HCT116 (cell line): ENCODE results near the gene AMOTL2. TPM values are rescaled to one million over a fixed set of nuclear protein-coding genes. Genes with fewer than 3 reads are reported as not detected.

ENCODE experiments used
- ATAC-seq: fragments of 200-7000 bp; cut with Tn5 transposase; 2 replicates; pipeline ENCODE4 v1.9.1; 2020; ENCODE audit warnings: mild to moderate bottlenecking, moderate library complexity
- BruUV-seq: library from RNA; stranded (reverse); fragments of 400-500 nt; replicated peaks from 2 replicates; lab custom pipeline; 2021; lab: Mats Ljungman, UMichigan
- CTCF ChIA-PET: fragments of 300-600 bp; sonication (Branson Sonifier 250); formaldehyde crosslinking; loops from one replicate; lab custom pipeline; 2021; ENCODE audit warnings: antibody characterized with exemption; lab: Charles Lee
- POLR2A ChIA-PET: fragments of 300-600, 350-600 bp; sonication (Branson Sonifier 250); formaldehyde crosslinking; loops from one replicate; lab custom pipeline; 2021; ENCODE audit warnings: antibody characterized with exemption; lab: Charles Lee
- RAD21 ChIA-PET, 2 experiments: fragments of 300-600 bp; sonication (Branson Sonifier 250); formaldehyde crosslinking; loops; one replicate each; lab custom pipeline; 2023; ENCODE audit warnings: low total read pairs in 2 of 2; ENCODE audit not compliant: uncharacterized antibody in 2 of 2, unreplicated experiment in 2 of 2, low non-redundant PET in 1 of 2; lab: Charles Lee
- DNase-seq: peaks from one replicate; pipeline ENCODE4 v3.0.0-alpha.2; 2010; ENCODE audit warnings: low read depth, low spot score
- H2AFZ ChIP-seq: fragments of 200-600 bp; shearing (Covaris generic), sonication (generic); 2 replicates; pipeline ENCODE4 v1.6.1; 2017; ENCODE audit warnings: low read depth, mixed run types, mixed read lengths, antibody characterized with exemption, low read length; ENCODE audit not compliant: poor library complexity, severe bottlenecking
- H3K27ac ChIP-seq: 2 replicates; pipeline ENCODE4 v1.5.1; 2012; ENCODE audit warnings: low read depth, low read length
- H3K27me3 ChIP-seq: fragments of 200-600 bp; sonication (generic); 2 replicates; pipeline ENCODE4 v1.6.1; 2016; ENCODE audit warnings: mixed run types, low read length, mixed read lengths; ENCODE audit not compliant: insufficient read depth
- H3K36me3 ChIP-seq, 2 experiments: fragments of 200-500 bp in 1 of 2; fragments of 200-600 bp in 1 of 2; sonication (Bioruptor generic) in 1 of 2; sonication (generic) in 1 of 2; 2 replicates each; pipeline versions ENCODE4 v1.5.1 to v1.6.1; 2014 to 2016; ENCODE audit warnings: low read length in 2 of 2, inconsistent platforms in 1 of 2, mixed read lengths in 1 of 2, mixed run types in 1 of 2; ENCODE audit not compliant: insufficient read depth in 2 of 2, control insufficient read depth in 1 of 2
- H3K4me1 ChIP-seq, 2 experiments: fragments of 200-600 bp in 1 of 2; sonication (generic) in 1 of 2; 2 replicates each; pipeline versions ENCODE4 v1.5.1 to v1.6.1; 2012 to 2017; ENCODE audit warnings: low read length in 2 of 2, inconsistent platforms in 1 of 2, mild to moderate bottlenecking in 1 of 2, mixed read lengths in 1 of 2, mixed run types in 1 of 2, moderate library complexity in 1 of 2; ENCODE audit not compliant: insufficient read depth in 2 of 2, control insufficient read depth in 1 of 2
- H3K4me2 ChIP-seq: fragments of 200-600 bp; sonication (generic); 2 replicates; pipeline ENCODE4 v1.6.1; 2017; ENCODE audit warnings: mixed run types, low read length, mixed read lengths
- H3K4me3 ChIP-seq, 2 experiments: fragments of 200-600 bp in 1 of 2; sonication (generic) in 1 of 2; replicated peaks in 1 of 2; 2 replicates each; pipeline ENCODE4 v1.5.1; 2011 to 2016; ENCODE audit warnings: low read length in 2 of 2, control low read depth in 1 of 2, low read depth in 1 of 2, mild to moderate bottlenecking in 1 of 2, mixed read lengths in 1 of 2, mixed run types in 1 of 2
- H3K79me2 ChIP-seq: fragments of 200-600 bp; sonication (generic); 2 replicates; pipeline ENCODE4 v1.6.1; 2017; ENCODE audit warnings: mild to moderate bottlenecking, mixed run types, low read length, moderate library complexity, mixed read lengths; ENCODE audit not compliant: insufficient read depth
- H3K9ac ChIP-seq: fragments of 200-600 bp; sonication (generic); 2 replicates; pipeline ENCODE4 v1.6.1; 2016; ENCODE audit warnings: low read length, mixed read lengths
- H3K9me2 ChIP-seq: fragments of 200-600 bp; sonication (generic), shearing (Covaris generic); 2 replicates; pipeline ENCODE4 v1.6.1; 2017; ENCODE audit warnings: mixed run types, mild to moderate bottlenecking, moderate library complexity; ENCODE audit not compliant: insufficient read depth
- H3K9me3 ChIP-seq, 2 experiments: fragments of 200-500 bp in 1 of 2; fragments of 200-600 bp in 1 of 2; sonication (Bioruptor generic) in 1 of 2; sonication (generic) in 1 of 2; 2 replicates each; pipeline ENCODE4 v1.6.1; 2014 to 2017; ENCODE audit warnings: low read length in 2 of 2, mixed read lengths in 2 of 2, inconsistent platforms in 1 of 2, low read depth in 1 of 2, mild to moderate bottlenecking in 1 of 2, mixed run types in 1 of 2, moderate library complexity in 1 of 2; ENCODE audit not compliant: control insufficient read depth in 1 of 2, insufficient read depth in 1 of 2
- H4K20me1 ChIP-seq: fragments of 200-600 bp; sonication (generic), shearing (Covaris generic); 2 replicates; pipeline ENCODE4 v1.6.1; 2017; ENCODE audit warnings: mixed run types, mild to moderate bottlenecking, moderate library complexity; ENCODE audit not compliant: insufficient read depth
- CBX3 ChIP-seq: IDR thresholded peaks from 2 replicates; pipeline ENCODE4 v1.6.1; 2012; ENCODE audit warnings: low read depth
- CEBPB ChIP-seq: IDR thresholded peaks from 2 replicates; pipeline ENCODE4 v1.6.1; 2012; ENCODE audit warnings: low read depth
- CTCF ChIP-seq, 3 experiments: fragments of 200-600 bp in 1 of 3; sonication (generic) in 1 of 3; IDR thresholded peaks in 2 of 3; conservative IDR thresholded peaks in 1 of 3; 2 replicates each; pipeline ENCODE4 v1.5.1; 2012 to 2017; ENCODE audit warnings: low read depth in 2 of 3, low read length in 2 of 3, antibody characterized with exemption in 1 of 3, borderline replicate concordance in 1 of 3, control low read depth in 1 of 3, mild to moderate bottlenecking in 1 of 3, mixed read lengths in 1 of 3, mixed run types in 1 of 3, moderate library complexity in 1 of 3; ENCODE audit not compliant: insufficient read depth in 1 of 3
- EGR1 ChIP-seq: IDR thresholded peaks from 2 replicates; pipeline ENCODE4 v1.6.1; 2012; ENCODE audit warnings: low read depth
- EZH2 ChIP-seq: fragments of 200-600 bp; sonication (generic); IDR thresholded peaks from 2 replicates; pipeline ENCODE4 v1.6.1; 2017; ENCODE audit warnings: antibody characterized with exemption, mixed run types
- EZH2phosphoT487 ChIP-seq: fragments of 200-600 bp; IDR thresholded peaks from 2 replicates; pipeline ENCODE4 v1.6.1; 2018; ENCODE audit warnings: antibody characterized with exemption, borderline replicate concordance
- FOSL1 ChIP-seq: IDR thresholded peaks from 2 replicates; pipeline ENCODE4 v1.6.1; 2012; ENCODE audit warnings: low read depth
- JUND ChIP-seq: IDR thresholded peaks from 2 replicates; pipeline ENCODE4 v1.6.1; 2012
- MAX ChIP-seq: IDR thresholded peaks from 2 replicates; pipeline ENCODE4 v1.6.1; 2012
- POLR2A ChIP-seq: IDR thresholded peaks from 2 replicates; pipeline ENCODE4 v1.7.0; 2011; ENCODE audit warnings: borderline replicate concordance; ENCODE audit not compliant: insufficient read depth, insufficient read length; ENCODE audit errors: extremely low read depth
- POLR2AphosphoS5 ChIP-seq: IDR thresholded peaks from 2 replicates; pipeline ENCODE4 v1.6.1; 2011; ENCODE audit warnings: mild to moderate bottlenecking, low read depth, low read length, moderate library complexity
- RAD21 ChIP-seq: IDR thresholded peaks from 2 replicates; pipeline ENCODE4 v1.6.1; 2012; ENCODE audit warnings: low read depth, mild to moderate bottlenecking
- REST ChIP-seq: IDR thresholded peaks from 2 replicates; pipeline ENCODE4 v1.6.1; 2012; ENCODE audit warnings: low read depth
- SP1 ChIP-seq: IDR thresholded peaks from 2 replicates; pipeline ENCODE4 v1.6.1; 2012; ENCODE audit warnings: low read depth
- SRF ChIP-seq: IDR thresholded peaks from 2 replicates; pipeline ENCODE4 v1.6.1; 2012; ENCODE audit warnings: low read depth
- YY1 ChIP-seq: IDR thresholded peaks from 2 replicates; pipeline ENCODE4 v1.6.1; 2011; ENCODE audit warnings: low read length, low read depth, moderate library complexity, mild to moderate bottlenecking; ENCODE audit not compliant: insufficient replicate concordance; ENCODE audit errors: extremely low read depth
- ZBTB33 ChIP-seq: IDR thresholded peaks from 2 replicates; pipeline ENCODE4 v1.6.1; 2011; ENCODE audit warnings: mild to moderate bottlenecking, low read length, moderate library complexity; ENCODE audit not compliant: insufficient replicate concordance; ENCODE audit errors: extremely low read depth
- ZFX ChIP-seq: fragments of 450-650 bp; IDR thresholded peaks from 2 replicates; pipeline ENCODE4 v1.6.1; 2017
- ZNF274 ChIP-seq: fragments of 200-500 bp; sonication (Bioruptor generic); IDR thresholded peaks from 2 replicates; pipeline ENCODE4 v1.6.1; 2014; ENCODE audit warnings: mild to moderate bottlenecking, low read depth, low read length, inconsistent platforms
- intact Hi-C: fragments of 100-400 bp; cut with micrococcal nuclease; formaldehyde crosslinking; loops from 2 replicates; pipeline ENCODE4 v1.10.0; 2022
- total RNA-seq: library from RNA; stranded (reverse); gene quantifications from one replicate; pipeline ENCODE4 v1.2.1, GENCODE V29; 2021; ENCODE audit not compliant: unreplicated experiment

The AMOTL2 gene
- total RNA-seq, 1 experiment from 2014 or later, result 54.0 TPM

GRCh38 chr3:134311265-134311664 is 63.0 kb downstream of the AMOTL2 start:
- no peaks in the 10 kb centered on the region for H3K79me2 ChIP-seq
- ChIA-PET POLR2A (no interaction called here), RAD21 (no interaction called here), CTCF (no interaction called here)
- no peak overlapping the region for H3K4me3 ChIP-seq
- H3K27ac ChIP-seq, result no peak overlapping the region
- DNase-seq (no peak), ATAC-seq (no peak)
- H3K9me3 ChIP-seq, result no peaks in the 10 kb centered on the region
- peaks cover 53 to 68% of the 10 kb centered on the region in 2 experiments for H3K4me1 ChIP-seq
- H3K4me2 ChIP-seq, result peak overlapping the region; percentile 96; the same call in 1 of the 2 replicates
- no peak overlapping the region for H2AFZ ChIP-seq
- H3K9me2 ChIP-seq, result no peaks in the 10 kb centered on the region
- no TSS peak for BruUV-seq
- no peaks in the 10 kb centered on the region for H3K27me3 ChIP-seq
- no peak overlapping the region for H3K9ac ChIP-seq
- H3K36me3 ChIP-seq, result no peaks in the 10 kb centered on the region
- TF ChIP-seq MAX, result no peak
- TF ChIP-seq JUND, result no peak
- TF ChIP-seq FOSL1, result no peak
- no peak for TF ChIP-seq RAD21
- no peak for TF ChIP-seq ZBTB33
- no peak for TF ChIP-seq CTCF (IDR thresholded peaks at IDR 0.05 in 2 of 3, conservative IDR thresholded peaks at IDR 0.05 in 1 of 3; ENCODE audit: borderline replicate concordance in 1 of 3, insufficient read depth in 1 of 3, low read depth in 2 of 3, low read length in 2 of 3)
- no peak for TF ChIP-seq EZH2phosphoT487
- TF ChIP-seq EZH2, result no peak
- no peak for TF ChIP-seq YY1
- TF ChIP-seq CEBPB, result no peak
- no peak for TF ChIP-seq ZFX
- TF ChIP-seq POLR2A, result no peak
- TF ChIP-seq EGR1, result no peak
- no peak for TF ChIP-seq CBX3
- TF ChIP-seq POLR2AphosphoS5, result no peak
- TF ChIP-seq SP1, result no peak
- no peak for TF ChIP-seq ZNF274
- no peak for TF ChIP-seq REST
- TF ChIP-seq SRF, result no peak
- no peaks in the 10 kb centered on the region for H4K20me1 ChIP-seq
- intact Hi-C loops, result no loop called here
